ENCODE results near the gene RERE. TPM values are rescaled to one million over a fixed set of nuclear protein-coding genes. Genes with fewer than 3 reads are reported as not detected.

The RERE gene
- total and polyA plus RNA-seq, 7 donors, result 38.8 to 308 (median 99.7) TPM

DNA sequence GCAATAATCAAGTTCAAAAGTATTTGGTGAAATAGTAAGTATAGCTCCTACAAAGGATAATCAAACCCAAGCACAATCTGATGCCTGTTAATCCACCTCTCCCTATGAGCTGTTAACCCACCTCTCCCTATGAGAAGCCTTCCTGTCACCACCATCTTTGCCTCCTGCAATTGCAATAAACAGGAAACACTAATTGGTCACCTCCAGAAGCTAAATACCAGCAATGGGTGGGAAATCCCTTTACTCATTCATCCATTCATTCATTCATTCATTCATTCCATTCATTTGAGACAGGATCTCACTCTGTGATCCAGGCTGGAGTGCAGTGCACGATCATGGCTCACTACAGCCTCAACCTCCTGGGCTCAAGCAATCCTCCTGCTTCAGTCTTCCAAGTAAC lies 132.8 kb downstream of the RERE start:
- 93 to 100% (median 93%) methylated on average over 1 of the region's 1 CpG for WGBS, 3 donors
- DNase-seq (no peak), ATAC-seq (no peak)
- TF ChIP-seq CTCF (IDR thresholded peaks at IDR 0.05), result no peak
- Histone ChIP-seq H3K4me3 (no peak overlapping the region), H3K9me3 (no peaks in the 10 kb centered on the region), H3K27ac (no peak overlapping the region), H3K36me3 (ENCODE audit: insufficient read depth in 1 of 2, low read depth in 1 of 2) (no peaks in the 10 kb centered on the region), H3K4me1 (peaks cover 34% of the 10 kb centered on the region), H3K27me3 (ENCODE audit: insufficient read depth in 3 of 3, low read length in 2 of 3) (no peaks in the 10 kb centered on the region)
- intact Hi-C loops (cut with DNase I), result no loop called here

DNA sequence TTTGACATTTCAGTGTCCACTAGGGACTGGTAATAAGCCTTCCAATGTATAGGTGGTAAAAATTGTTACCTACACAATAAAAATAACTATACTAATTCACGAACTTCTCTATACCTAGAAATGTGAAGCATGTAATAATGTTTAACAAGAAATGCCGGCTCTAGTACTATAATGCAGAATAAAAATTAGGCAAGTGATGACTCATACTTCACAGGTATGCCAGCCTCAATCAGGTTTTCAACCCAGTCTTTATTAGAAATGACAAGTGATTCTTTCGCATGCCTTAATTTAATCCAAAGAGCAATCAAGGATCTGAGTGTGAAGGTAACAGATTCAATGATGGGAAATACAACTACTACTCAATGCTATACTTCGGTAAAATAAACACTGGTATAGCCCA lies 134.9 kb downstream of the RERE start:
- H3K4me1 ChIP-seq, result peaks cover 43% of the 10 kb centered on the region
- no peak overlapping the region for H3K4me3 ChIP-seq
- H3K27ac ChIP-seq, result no peak overlapping the region
- no peak for ATAC-seq
- H3K36me3 ChIP-seq (ENCODE audit: insufficient read depth in 1 of 2, low read depth in 1 of 2), result no peaks in the 10 kb centered on the region
- no peaks in the 10 kb centered on the region for H3K9me3 ChIP-seq
- intact Hi-C loops (cut with DNase I), result no loop called here
- no peaks in the 10 kb centered on the region for H3K27me3 ChIP-seq (ENCODE audit: insufficient read depth in 3 of 3, low read length in 2 of 3)
- 96 to 98% (median 97%) methylated on average over 4 of the region's 4 CpGs for WGBS, 3 donors
- TF ChIP-seq CTCF (IDR thresholded peaks at IDR 0.05), result no peak
- DNase-seq, result no peak

DNA sequence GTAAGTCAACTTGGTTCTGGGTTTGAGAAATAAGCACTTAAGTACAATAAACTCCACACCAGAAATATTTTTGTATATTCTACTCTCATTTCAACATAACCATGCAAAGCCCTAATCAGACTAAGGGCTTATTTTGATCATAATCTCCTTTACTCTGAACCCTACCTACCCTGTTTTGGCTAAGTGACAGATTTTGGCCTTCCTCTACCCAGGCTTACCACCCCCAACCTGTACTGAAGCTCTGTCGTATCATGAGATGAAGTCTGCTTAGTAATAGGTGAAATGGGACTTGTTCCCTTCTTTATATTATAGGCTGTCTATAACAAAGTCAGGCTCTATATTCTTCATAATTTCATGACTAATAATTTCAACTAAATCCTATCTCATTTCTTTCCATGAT lies 135.5 kb downstream of the RERE start:
- DNase-seq, result no peak
- no peaks in the 10 kb centered on the region for H3K36me3 ChIP-seq (ENCODE audit: insufficient read depth in 1 of 2, low read depth in 1 of 2)
- no peaks in the 10 kb centered on the region for H3K9me3 ChIP-seq
- H3K27me3 ChIP-seq (ENCODE audit: insufficient read depth in 3 of 3, low read length in 2 of 3), result no peaks in the 10 kb centered on the region
- no peak for ATAC-seq
- intact Hi-C loops (cut with DNase I), result no loop called here
- H3K4me3 ChIP-seq, result no peak overlapping the region
- H3K27ac ChIP-seq, result no peak overlapping the region
- TF ChIP-seq CTCF (IDR thresholded peaks at IDR 0.05), result no peak
- 87 to 95% (median 88%) methylated on average over 1 of the region's 1 CpG for WGBS, 3 donors
- peaks cover 36% of the 10 kb centered on the region for H3K4me1 ChIP-seq

DNA sequence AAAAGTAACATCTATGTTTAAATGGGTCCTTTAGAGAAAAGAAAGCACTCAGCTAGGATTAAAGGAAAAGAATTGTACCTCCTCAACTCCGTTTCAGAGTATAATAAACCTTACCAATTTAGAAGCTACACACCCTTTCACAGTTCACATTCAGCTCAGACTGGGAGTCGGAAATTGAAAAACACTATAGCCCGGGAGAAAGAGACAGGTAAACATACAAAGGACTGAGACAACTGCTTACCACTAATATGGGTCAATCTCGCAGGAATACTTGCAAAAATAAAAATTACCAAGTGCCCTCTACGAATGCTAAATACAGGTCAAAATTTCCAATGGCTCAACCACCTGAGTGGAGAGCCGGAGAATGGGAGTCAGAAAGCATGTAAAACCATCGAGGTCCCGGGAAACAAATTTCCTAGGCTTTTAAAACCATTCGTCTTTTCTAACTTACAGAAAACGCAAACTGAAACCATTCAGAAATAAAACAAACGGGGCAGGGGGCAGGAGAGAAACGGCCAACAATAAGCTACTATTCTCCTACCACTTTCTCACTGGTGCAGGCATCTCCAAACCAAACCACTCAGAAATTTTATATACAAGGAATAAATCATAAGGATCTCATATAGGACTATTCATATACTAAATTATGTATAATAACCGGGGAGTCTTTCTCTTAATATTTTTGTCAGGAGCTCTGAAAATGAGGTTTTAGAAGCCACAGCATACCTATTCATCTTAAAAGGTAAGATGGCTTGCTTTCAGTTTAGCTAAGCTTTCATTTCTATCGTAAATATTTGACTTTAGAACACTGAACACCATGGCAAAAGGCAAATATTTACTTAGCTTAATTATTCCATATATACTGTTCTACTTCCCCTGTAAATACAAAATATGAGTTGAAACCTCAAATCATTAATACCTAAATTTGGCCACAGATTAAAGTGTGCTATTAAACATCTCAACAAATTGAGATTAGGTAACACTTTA lies 136.5 kb downstream of the RERE start:
- Histone ChIP-seq H3K4me3 (no peak overlapping the region), H3K36me3 (ENCODE audit: insufficient read depth in 1 of 2, low read depth in 1 of 2) (no peaks in the 10 kb centered on the region), H3K4me1 (peaks cover 31% of the 10 kb centered on the region), H3K9me3 (no peaks in the 10 kb centered on the region), H3K27ac (no peak overlapping the region), H3K27me3 (ENCODE audit: insufficient read depth in 3 of 3, low read length in 2 of 3) (no peaks in the 10 kb centered on the region)
- WGBS, 3 donors, result 68 to 74% (median 72%) methylated on average over 14 of the region's 14 CpGs
- DNase-seq (no peak), ATAC-seq (no peak)
- intact Hi-C loops (cut with DNase I), result no loop called here
- TF ChIP-seq CTCF (IDR thresholded peaks at IDR 0.05), result no peak
